Measurements from ENCODE around the gene NR2E3.

Gene NR2E3

DNA sequence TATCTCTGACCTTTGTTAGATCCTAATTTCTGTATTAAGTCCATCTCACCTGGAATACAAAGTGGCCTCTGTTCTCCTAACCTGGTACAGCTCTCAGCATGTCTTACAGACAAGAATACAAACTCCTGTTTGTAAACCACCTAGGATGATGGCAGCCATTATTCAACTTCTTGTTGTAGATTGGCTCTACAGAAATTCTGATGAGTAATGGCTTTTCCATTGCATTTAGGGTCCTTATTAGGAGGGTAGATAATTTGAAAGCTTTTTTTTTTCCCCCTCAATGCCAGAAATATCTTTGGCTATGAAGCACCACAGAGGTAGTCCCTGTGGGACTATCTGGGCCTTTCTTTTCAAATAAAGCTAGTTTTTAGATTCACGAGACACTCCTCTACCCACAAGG lies 9.8 kb downstream of the NR2E3 start:
- Histone ChIP-seq H2AK5ac (ENCODE audit: low read depth, low read length) (no peak overlapping the region), H2AFZ (ENCODE audit: low read length) (no peak overlapping the region), H3K27me3 (ENCODE audit: control insufficient read depth in 3 of 3, insufficient read depth in 3 of 3, low read depth in 1 of 3, low read length in 3 of 3) (no peaks in the 10 kb centered on the region), H3K14ac (ENCODE audit: low read length) (no peak overlapping the region), H3K4me2 (ENCODE audit: insufficient read depth, low read length, poor library complexity, severe bottlenecking) (no peak overlapping the region), H4K91ac (ENCODE audit: low read depth, low read length, poor library complexity) (no peak overlapping the region), H3K36me3 (replicated peaks in 1 of 2; ENCODE audit: control insufficient read depth in 2 of 2, insufficient read depth in 2 of 2, low read length in 2 of 2) (peaks cover 0 to 5% of the 10 kb centered on the region in 2 donors), H3K4ac (ENCODE audit: low read length) (no peak overlapping the region), H4K8ac (ENCODE audit: low read depth, low read length) (no peak overlapping the region), H3K27ac (replicated peaks; ENCODE audit: low read length) (no peak overlapping the region), H3K9me3 (replicated peaks in 1 of 2; ENCODE audit: control insufficient read depth in 2 of 2, insufficient read depth in 1 of 2, low read depth in 1 of 2, low read length in 2 of 2) (peaks cover 16 to 42% of the 10 kb centered on the region in 2 donors), H3K9ac (ENCODE audit: low read depth, low read length, poor library complexity) (no peak overlapping the region), H3K23ac (ENCODE audit: low read depth, low read length, poor library complexity) (no peak overlapping the region), H2BK5ac (ENCODE audit: low read length) (no peak overlapping the region), H3K4me3 (ENCODE audit: low read length in 2 of 2) (no peak overlapping the region), H3K79me1 (ENCODE audit: low read depth, low read length) (no peaks in the 10 kb centered on the region), H3K4me1 (ENCODE audit: control insufficient read depth in 2 of 2, insufficient read depth in 1 of 2, low read depth in 1 of 2, low read length in 2 of 2) (no peaks in the 10 kb centered on the region), H3K18ac (ENCODE audit: low read length) (no peak overlapping the region), H2BK120ac (ENCODE audit: low read depth, low read length) (no peak overlapping the region), H2BK15ac (ENCODE audit: low read length) (no peak overlapping the region), H2BK12ac (ENCODE audit: low read length) (no peak overlapping the region)
- WGBS, 2 donors (ENCODE audit: extremely low coverage in 2 of 2, insufficient read length in 2 of 2, insufficient replicate concordance in 1 of 2), result no CpG with 5 or more reads among the region's 1 CpG
- DNase-seq (ENCODE audit: low spot score), result no peak

- Histone ChIP-seq H2BK120ac (ENCODE audit: low read depth, low read length) (no peak overlapping the region), H3K4me2 (ENCODE audit: insufficient read depth, low read length, poor library complexity, severe bottlenecking) (no peak overlapping the region), H3K4me3 (ENCODE audit: low read length in 2 of 2) (no peak overlapping the region), H3K79me1 (ENCODE audit: low read depth, low read length) (no peaks in the 10 kb centered on the region), H3K36me3 (replicated peaks in 1 of 2; ENCODE audit: control insufficient read depth in 2 of 2, insufficient read depth in 2 of 2, low read length in 2 of 2) (peaks cover 2 to 18% of the 10 kb centered on the region in 2 donors), H3K14ac (ENCODE audit: low read length) (no peak overlapping the region), H3K9me3 (replicated peaks in 1 of 2; ENCODE audit: control insufficient read depth in 2 of 2, insufficient read depth in 1 of 2, low read depth in 1 of 2, low read length in 2 of 2) (peaks cover 16 to 46% of the 10 kb centered on the region in 2 donors), H3K23ac (ENCODE audit: low read depth, low read length, poor library complexity) (no peak overlapping the region), H2AFZ (ENCODE audit: low read length) (no peak overlapping the region), H3K27me3 (ENCODE audit: control insufficient read depth in 3 of 3, insufficient read depth in 3 of 3, low read depth in 1 of 3, low read length in 3 of 3) (no peaks in the 10 kb centered on the region), H3K4me1 (ENCODE audit: control insufficient read depth in 2 of 2, insufficient read depth in 1 of 2, low read depth in 1 of 2, low read length in 2 of 2) (peaks cover 0 to 3% of the 10 kb centered on the region in 2 donors), H2BK15ac (ENCODE audit: low read length) (no peak overlapping the region), H3K18ac (ENCODE audit: low read length) (no peak overlapping the region), H2AK5ac (ENCODE audit: low read depth, low read length) (no peak overlapping the region), H3K9ac (ENCODE audit: low read depth, low read length, poor library complexity) (no peak overlapping the region), H4K8ac (ENCODE audit: low read depth, low read length) (no peak overlapping the region), H3K27ac (replicated peaks; ENCODE audit: low read length) (no peak overlapping the region), H2BK12ac (ENCODE audit: low read length) (no peak overlapping the region), H3K4ac (ENCODE audit: low read length) (no peak overlapping the region), H4K91ac (ENCODE audit: low read depth, low read length, poor library complexity) (no peak overlapping the region), H2BK5ac (ENCODE audit: low read length) (no peak overlapping the region)
- DNase-seq (ENCODE audit: low spot score), result no peak
- no CpG with 5 or more reads among the region's 5 CpGs for whole genome bisulfite sequencing, 2 donors (ENCODE audit: extremely low coverage in 2 of 2, insufficient read length in 2 of 2, insufficient replicate concordance in 1 of 2)
Measured at GRCh38 chr15:71821547-71822129, 11.3 kb downstream of the NR2E3 start.

DNA sequence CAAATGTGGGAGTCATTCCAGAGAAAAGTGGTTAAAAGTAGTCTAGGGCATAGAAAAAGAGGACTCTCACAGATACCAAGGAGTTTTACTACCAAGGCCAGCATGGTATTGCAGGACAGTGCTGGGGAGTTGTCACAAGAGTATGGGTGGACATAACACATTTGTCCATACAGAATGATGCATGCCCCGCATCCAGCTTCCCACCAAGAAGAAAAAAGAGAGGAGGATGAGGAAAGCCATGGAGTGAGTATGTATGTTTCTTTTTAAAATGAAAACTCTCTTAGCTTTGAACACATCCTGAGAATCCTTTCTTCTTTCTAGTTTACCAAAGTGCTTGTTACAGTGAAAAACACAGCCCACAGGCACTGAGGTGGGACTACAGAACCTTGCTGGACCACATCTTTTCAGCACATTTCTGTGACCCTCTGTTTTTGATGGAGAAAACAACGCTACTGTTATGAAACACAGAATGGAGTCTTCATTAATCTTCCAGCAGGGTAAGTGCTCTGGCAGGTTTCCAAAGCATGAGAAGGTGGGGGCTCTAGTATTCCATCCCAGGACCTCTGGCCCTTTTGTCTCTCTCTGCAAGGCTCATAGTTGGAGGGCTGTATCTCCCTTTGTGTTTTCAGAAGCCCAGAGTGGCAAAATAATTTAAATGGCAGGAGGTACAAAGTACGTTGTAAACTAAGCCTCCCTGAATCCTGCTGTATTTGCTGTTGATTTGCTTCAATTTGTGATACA lies 12.7 kb downstream of the NR2E3 start:
- no peaks in the 10 kb centered on the region for H3K79me1 ChIP-seq (ENCODE audit: low read depth, low read length)
- H3K14ac ChIP-seq (ENCODE audit: low read length), result no peak overlapping the region
- H3K36me3 ChIP-seq (replicated peaks in 1 of 2; ENCODE audit: control insufficient read depth in 2 of 2, insufficient read depth in 2 of 2, low read length in 2 of 2), result peaks cover 4 to 32% of the 10 kb centered on the region in 2 donors
- no peak overlapping the region for H3K9ac ChIP-seq (ENCODE audit: low read depth, low read length, poor library complexity)
- DNase-seq (ENCODE audit: low spot score), result no peak
- H3K4me3 ChIP-seq (ENCODE audit: low read length in 2 of 2), result no peak overlapping the region
- no peak overlapping the region for H3K18ac ChIP-seq (ENCODE audit: low read length)
- H3K23ac ChIP-seq (ENCODE audit: low read depth, low read length, poor library complexity), result no peak overlapping the region
- H3K27me3 ChIP-seq (ENCODE audit: control insufficient read depth in 3 of 3, insufficient read depth in 3 of 3, low read depth in 1 of 3, low read length in 3 of 3), result no peaks in the 10 kb centered on the region
- no peak overlapping the region for H2BK12ac ChIP-seq (ENCODE audit: low read length)
- H4K91ac ChIP-seq (ENCODE audit: low read depth, low read length, poor library complexity), result no peak overlapping the region
- no peak overlapping the region for H2AK5ac ChIP-seq (ENCODE audit: low read depth, low read length)
- no peak overlapping the region for H4K8ac ChIP-seq (ENCODE audit: low read depth, low read length)
- H3K4me2 ChIP-seq (ENCODE audit: insufficient read depth, low read length, poor library complexity, severe bottlenecking), result no peak overlapping the region
- H3K4me1 ChIP-seq (ENCODE audit: control insufficient read depth in 2 of 2, insufficient read depth in 1 of 2, low read depth in 1 of 2, low read length in 2 of 2), result peaks cover 0 to 3% of the 10 kb centered on the region in 2 donors
- no peak overlapping the region for H3K4ac ChIP-seq (ENCODE audit: low read length)
- no CpG with 5 or more reads among the region's 3 CpGs for WGBS, 2 donors (ENCODE audit: extremely low coverage in 2 of 2, insufficient read length in 2 of 2, insufficient replicate concordance in 1 of 2)
- no peak overlapping the region for H2BK15ac ChIP-seq (ENCODE audit: low read length)
- no peak overlapping the region for H2BK120ac ChIP-seq (ENCODE audit: low read depth, low read length)
- H2AFZ ChIP-seq (ENCODE audit: low read length), result no peak overlapping the region
- peaks cover 13 to 44% of the 10 kb centered on the region in 2 donors for H3K9me3 ChIP-seq (replicated peaks in 1 of 2; ENCODE audit: control insufficient read depth in 2 of 2, insufficient read depth in 1 of 2, low read depth in 1 of 2, low read length in 2 of 2)
- H3K27ac ChIP-seq (replicated peaks; ENCODE audit: low read length), result no peak overlapping the region
- H2BK5ac ChIP-seq (ENCODE audit: low read length), result no peak overlapping the region

GRCh38 chr15:71823801-71824200 lies 13.4 kb downstream of the NR2E3 start:
- no peak for DNase-seq (ENCODE audit: low spot score)
- no peak overlapping the region for H3K4me3 ChIP-seq (ENCODE audit: low read length in 2 of 2)
- no peak overlapping the region for H3K9ac ChIP-seq (ENCODE audit: low read depth, low read length, poor library complexity)
- H3K27ac ChIP-seq (replicated peaks; ENCODE audit: low read length), result no peak overlapping the region
- peaks cover 0 to 3% of the 10 kb centered on the region in 2 donors for H3K4me1 ChIP-seq (ENCODE audit: control insufficient read depth in 2 of 2, insufficient read depth in 1 of 2, low read depth in 1 of 2, low read length in 2 of 2)
- no peak overlapping the region for H3K14ac ChIP-seq (ENCODE audit: low read length)
- no peak overlapping the region for H2AK5ac ChIP-seq (ENCODE audit: low read depth, low read length)
- no peak overlapping the region for H2BK5ac ChIP-seq (ENCODE audit: low read length)
- H3K27me3 ChIP-seq (ENCODE audit: control insufficient read depth in 3 of 3, insufficient read depth in 3 of 3, low read depth in 1 of 3, low read length in 3 of 3), result no peaks in the 10 kb centered on the region
- peaks cover 11 to 40% of the 10 kb centered on the region in 2 donors for H3K9me3 ChIP-seq (replicated peaks in 1 of 2; ENCODE audit: control insufficient read depth in 2 of 2, insufficient read depth in 1 of 2, low read depth in 1 of 2, low read length in 2 of 2)
- no CpG with 5 or more reads among the region's 3 CpGs for WGBS, 2 donors (ENCODE audit: extremely low coverage in 2 of 2, insufficient read length in 2 of 2, insufficient replicate concordance in 1 of 2)
- no peak overlapping the region for H2AFZ ChIP-seq (ENCODE audit: low read length)
- H3K4ac ChIP-seq (ENCODE audit: low read length), result no peak overlapping the region
- no peak overlapping the region for H3K18ac ChIP-seq (ENCODE audit: low read length)
- H3K23ac ChIP-seq (ENCODE audit: low read depth, low read length, poor library complexity), result no peak overlapping the region
- H3K36me3 ChIP-seq (replicated peaks in 1 of 2; ENCODE audit: control insufficient read depth in 2 of 2, insufficient read depth in 2 of 2, low read length in 2 of 2), result peaks cover 4 to 35% of the 10 kb centered on the region in 2 donors
- H4K91ac ChIP-seq (ENCODE audit: low read depth, low read length, poor library complexity), result no peak overlapping the region
- no peak overlapping the region for H2BK15ac ChIP-seq (ENCODE audit: low read length)
- no peak overlapping the region for H2BK12ac ChIP-seq (ENCODE audit: low read length)
- H3K79me1 ChIP-seq (ENCODE audit: low read depth, low read length), result no peaks in the 10 kb centered on the region
- H3K4me2 ChIP-seq (ENCODE audit: insufficient read depth, low read length, poor library complexity, severe bottlenecking), result no peak overlapping the region
- no peak overlapping the region for H4K8ac ChIP-seq (ENCODE audit: low read depth, low read length)
- H2BK120ac ChIP-seq (ENCODE audit: low read depth, low read length), result no peak overlapping the region
